ENCODE data around the gene RASGRF2. TPM values are rescaled to one million over a fixed set of nuclear protein-coding genes. Genes with fewer than 3 reads are reported as not detected.

Gene RASGRF2
- total and polyA plus RNA-seq, 2 of the 13 experiments (the other 11 are each of a cell fraction or from before 2014, with no cell fraction given), result 23.6 to 29.0 TPM

DNA sequence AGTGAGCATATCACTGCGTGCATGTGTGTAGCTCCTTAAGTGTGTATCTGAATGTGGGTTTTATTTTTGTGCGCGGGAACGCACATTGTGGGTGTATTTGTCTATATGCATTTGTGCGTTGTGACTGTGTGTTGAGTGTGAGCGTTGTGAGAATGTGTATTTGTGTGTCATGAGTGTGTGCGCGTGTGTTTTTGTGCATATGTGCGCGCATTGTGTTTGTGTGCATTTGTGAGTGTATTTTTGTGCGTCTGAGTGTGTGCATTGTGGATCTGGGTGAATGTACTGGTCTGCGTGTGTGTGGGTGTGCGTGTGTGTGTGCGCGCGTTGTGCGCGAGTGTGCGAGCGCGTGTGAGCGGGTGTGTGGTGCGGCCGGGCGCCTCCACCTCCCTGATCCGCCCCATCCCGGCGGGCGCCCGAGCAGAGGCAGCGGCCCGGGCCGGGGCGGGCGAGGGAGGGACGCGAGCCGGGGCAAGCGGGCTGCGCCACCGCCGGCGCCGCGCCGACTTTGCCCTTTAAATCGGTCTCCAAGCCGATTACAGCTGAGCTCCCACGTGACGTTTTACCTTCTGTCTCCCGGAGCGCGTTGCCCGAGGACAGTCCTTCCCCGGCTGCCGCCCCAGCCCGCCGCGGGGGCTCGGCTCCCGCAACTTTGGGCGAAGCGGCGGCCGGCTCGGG lies at the start of gene RASGRF2 (continued):
- TF ChIP-seq, protein P1, sequence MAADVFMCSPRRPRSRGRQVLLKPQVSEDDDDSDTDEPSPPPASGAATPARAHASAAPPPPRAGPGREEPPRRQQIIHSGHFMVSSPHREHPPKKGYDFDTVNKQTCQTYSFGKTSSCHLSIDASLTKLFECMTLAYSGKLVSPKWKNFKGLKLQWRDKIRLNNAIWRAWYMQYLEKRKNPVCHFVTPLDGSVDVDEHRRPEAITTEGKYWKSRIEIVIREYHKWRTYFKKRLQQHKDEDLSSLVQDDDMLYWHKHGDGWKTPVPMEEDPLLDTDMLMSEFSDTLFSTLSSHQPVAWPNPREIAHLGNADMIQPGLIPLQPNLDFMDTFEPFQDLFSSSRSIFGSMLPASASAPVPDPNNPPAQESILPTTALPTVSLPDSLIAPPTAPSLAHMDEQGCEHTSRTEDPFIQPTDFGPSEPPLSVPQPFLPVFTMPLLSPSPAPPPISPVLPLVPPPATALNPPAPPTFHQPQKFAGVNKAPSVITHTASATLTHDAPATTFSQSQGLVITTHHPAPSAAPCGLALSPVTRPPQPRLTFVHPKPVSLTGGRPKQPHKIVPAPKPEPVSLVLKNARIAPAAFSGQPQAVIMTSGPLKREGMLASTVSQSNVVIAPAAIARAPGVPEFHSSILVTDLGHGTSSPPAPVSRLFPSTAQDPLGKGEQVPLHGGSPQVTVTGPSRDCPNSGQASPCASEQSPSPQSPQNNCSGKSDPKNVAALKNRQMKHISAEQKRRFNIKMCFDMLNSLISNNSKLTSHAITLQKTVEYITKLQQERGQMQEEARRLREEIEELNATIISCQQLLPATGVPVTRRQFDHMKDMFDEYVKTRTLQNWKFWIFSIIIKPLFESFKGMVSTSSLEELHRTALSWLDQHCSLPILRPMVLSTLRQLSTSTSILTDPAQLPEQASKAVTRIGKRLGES (CRISPR knock-in tag; IDR thresholded peaks at IDR 0.05; ENCODE audit: borderline replicate concordance), result no peak
- TF ChIP-seq ZNF703 (CRISPR knock-in tag; IDR thresholded peaks at IDR 0.05; ENCODE audit: borderline replicate concordance), result no peak
- no peak for TF ChIP-seq ZNF768 (CRISPR knock-in tag; IDR thresholded peaks at IDR 0.05)
- no peak for TF ChIP-seq TBL1XR1 (IDR thresholded peaks at IDR 0.05; ENCODE audit: borderline replicate concordance, low read length, partially characterized antibody)
- no peak for TF ChIP-seq SPEN (CRISPR knock-in tag; IDR thresholded peaks at IDR 0.05; ENCODE audit: low read depth)
- no peak for TF ChIP-seq ZNF720 (CRISPR knock-in tag; IDR thresholded peaks at IDR 0.05)
- TF ChIP-seq SOX6 (IDR thresholded peaks at IDR 0.05), result no peak
- TF ChIP-seq SOX6 (CRISPR knock-in tag; IDR thresholded peaks at IDR 0.05), result 0 out of 2 replicates have a peak, but pooled peaks have one; percentile 20
- TF ChIP-seq CC2D1A (CRISPR knock-in tag; IDR thresholded peaks at IDR 0.05), result 0 out of 2 replicates have a peak, but pooled peaks have one; percentile 27
- TF ChIP-seq SP5 (CRISPR knock-in tag; IDR thresholded peaks at IDR 0.05; ENCODE audit: borderline replicate concordance, low read depth), result no peak
- no peak for TF ChIP-seq MTA3 (CRISPR knock-in tag; IDR thresholded peaks at IDR 0.05)
- no peak for TF ChIP-seq ZMAT3 (CRISPR knock-in tag; conservative IDR thresholded peaks at IDR 0.05)
- no peak for TF ChIP-seq ERF (CRISPR knock-in tag; IDR thresholded peaks at IDR 0.05)
- TF ChIP-seq ONECUT2 (CRISPR knock-in tag; IDR thresholded peaks at IDR 0.05), result no peak
- TF ChIP-seq ZNF558 (CRISPR knock-in tag; IDR thresholded peaks at IDR 0.05; ENCODE audit: borderline replicate concordance), result peak; percentile 44; the same call in 1 of the 2 replicates
- TF ChIP-seq MTF2 (CRISPR knock-in tag; IDR thresholded peaks at IDR 0.05; ENCODE audit: borderline replicate concordance), result 0 out of 2 replicates have a peak, but pooled peaks have one; percentile 41
- TF ChIP-seq ZNF12 (CRISPR knock-in tag; IDR thresholded peaks at IDR 0.05), result no peak
- no peak for TF ChIP-seq NR2F6 (IDR thresholded peaks at IDR 0.05)
- TF ChIP-seq NR2F6 (CRISPR knock-in tag; IDR thresholded peaks at IDR 0.05), result 0 out of 2 replicates have a peak, but pooled peaks have one; percentile 6
- TF ChIP-seq, protein P2, sequence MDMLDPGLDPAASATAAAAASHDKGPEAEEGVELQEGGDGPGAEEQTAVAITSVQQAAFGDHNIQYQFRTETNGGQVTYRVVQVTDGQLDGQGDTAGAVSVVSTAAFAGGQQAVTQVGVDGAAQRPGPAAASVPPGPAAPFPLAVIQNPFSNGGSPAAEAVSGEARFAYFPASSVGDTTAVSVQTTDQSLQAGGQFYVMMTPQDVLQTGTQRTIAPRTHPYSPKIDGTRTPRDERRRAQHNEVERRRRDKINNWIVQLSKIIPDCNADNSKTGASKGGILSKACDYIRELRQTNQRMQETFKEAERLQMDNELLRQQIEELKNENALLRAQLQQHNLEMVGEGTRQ (IDR thresholded peaks at IDR 0.05; ENCODE audit: low read depth, low read length), result peak; percentile 72
- TF ChIP-seq, protein P2 (CRISPR knock-in tag; IDR thresholded peaks at IDR 0.05; ENCODE audit: borderline replicate concordance), result no peak
- TF ChIP-seq CEBPG (CRISPR knock-in tag; IDR thresholded peaks at IDR 0.05), result no peak
- TF ChIP-seq ETV6 (CRISPR knock-in tag; conservative IDR thresholded peaks at IDR 0.05), result no peak
- TF ChIP-seq KLF16 (CRISPR knock-in tag; IDR thresholded peaks at IDR 0.05), result no peak
- 0 out of 2 replicates have a peak, but pooled peaks have one; percentile 15 for TF ChIP-seq ZSCAN21 (CRISPR knock-in tag; IDR thresholded peaks at IDR 0.05; ENCODE audit: borderline replicate concordance)
- peak; percentile 44; the same call in 1 of the 2 replicates for TF ChIP-seq ZNF749 (CRISPR knock-in tag; IDR thresholded peaks at IDR 0.05; ENCODE audit: borderline replicate concordance)
- TF ChIP-seq ATF7-NPFF (CRISPR knock-in tag; IDR thresholded peaks at IDR 0.05; ENCODE audit: low read depth), result no peak
- no peak for TF ChIP-seq NFRKB (IDR thresholded peaks at IDR 0.05)
- TF ChIP-seq FOXO1 (CRISPR knock-in tag; IDR thresholded peaks at IDR 0.05), result no peak

Data from HepG2 (cell line).